Lower leg skin (tissue), 3 donors: ENCODE measurements around the gene PRAMEF14.
"Not testable (repeated sequence)": the region's sequence is repeated elsewhere in the genome, so short reads cannot be mapped to it uniquely, and the experiment has no call there.

Experiments
- CTCF ChIP-seq, 3 donors: fragments of 450-650 bp; IDR thresholded peaks; one replicate each; pipeline ENCODE4 v1.5.1; 2016; ENCODE audit warnings: antibody characterized with exemption in 3 of 3, mild to moderate bottlenecking in 3 of 3, moderate library complexity in 2 of 3
- POLR2A ChIP-seq, 2 donors: fragments of 450-650 bp; IDR thresholded peaks; one replicate each; pipeline ENCODE4 v1.6.1; 2016 to 2017; ENCODE audit warnings: antibody characterized with exemption in 2 of 2, mild to moderate bottlenecking in 1 of 2, moderate library complexity in 1 of 2

DNA sequence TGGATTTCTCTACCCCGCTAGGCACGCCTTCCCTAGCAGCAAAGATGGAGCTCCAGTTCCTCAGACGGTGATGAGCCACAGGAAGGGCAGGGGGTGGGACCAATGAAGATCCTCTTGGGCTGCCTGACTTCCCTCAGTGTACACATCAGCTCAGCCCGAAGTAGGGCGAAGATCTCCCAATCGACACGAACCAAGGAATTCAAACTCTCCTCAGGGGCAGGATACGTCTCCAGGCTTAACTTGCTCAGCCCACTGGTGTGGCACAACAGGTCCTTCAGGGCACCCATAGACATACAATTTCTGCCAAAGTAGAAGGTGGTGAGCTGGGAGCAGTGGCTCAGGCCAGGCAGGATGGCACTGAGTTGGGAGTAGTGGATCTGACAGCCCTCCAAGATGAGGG is 4.4 kb downstream of the PRAMEF14 start:
- TF ChIP-seq POLR2A, CTCF (IDR thresholded peaks at IDR 0.05): not testable (repeated sequence)
